H1 (cell line): ENCODE measurements around the gene DCX. TPM values are rescaled to one million over a fixed set of nuclear protein-coding genes. Genes with fewer than 3 reads are reported as not detected.

ENCODE experiments used
- CTCF ChIA-PET: fragments of 300-600 bp; sonication (Branson Sonifier 250); formaldehyde crosslinking; loops from one replicate; lab custom pipeline; 2021; ENCODE audit not compliant: partially characterized antibody; lab: Charles Lee
- POLR2A ChIA-PET: fragments of 300-600 bp; sonication (Branson Sonifier 250); formaldehyde crosslinking; loops from one replicate; lab custom pipeline; 2021; ENCODE audit warnings: inconsistent platforms; ENCODE audit not compliant: partially characterized antibody; lab: Charles Lee
- DNase-seq, 2 experiments: peaks; one replicate each; pipeline versions ENCODE4 v3.0.0 to v3.0.0-alpha.2; 2010 to 2022; ENCODE audit warnings: low spot score in 2 of 2, low read depth in 1 of 2, mixed read lengths in 1 of 2
- FAIRE-seq: peaks from 2 replicates; lab custom pipeline; 2011; peaks lifted over from hg19 to GRCh38; lab: Jason Lieb, UNC
- H2AFZ ChIP-seq: 2 replicates; pipeline ENCODE4 v1.8.1; 2012; ENCODE audit warnings: low read length, inconsistent platforms
- H2AK5ac ChIP-seq: 2 replicates; pipeline ENCODE4 v1.6.1; 2013; ENCODE audit warnings: low read depth, low read length
- H2BK120ac ChIP-seq: replicated peaks from 2 replicates; pipeline ENCODE3; 2013; ENCODE audit warnings: low read depth, low read length, inconsistent platforms
- H2BK12ac ChIP-seq: 2 replicates; pipeline ENCODE4 v1.6.1; 2013; ENCODE audit warnings: low read depth, low read length
- H2BK15ac ChIP-seq: 2 replicates; pipeline ENCODE4 v1.6.1; 2013; ENCODE audit warnings: low read length
- H2BK20ac ChIP-seq: 2 replicates; pipeline ENCODE4 v1.6.1; 2013; ENCODE audit warnings: low read length
- H2BK5ac ChIP-seq: 2 replicates; pipeline ENCODE4 v1.6.1; 2013; ENCODE audit warnings: low read depth, low read length
- H3K14ac ChIP-seq: 2 replicates; pipeline ENCODE4 v1.6.1; 2013; ENCODE audit warnings: inconsistent platforms; ENCODE audit not compliant: insufficient read length
- H3K18ac ChIP-seq: 2 replicates; pipeline ENCODE4 v1.6.1; 2013; ENCODE audit warnings: low read length; ENCODE audit errors: extremely low read depth
- H3K23ac ChIP-seq: 2 replicates; pipeline ENCODE4 v1.6.1; 2013; ENCODE audit warnings: inconsistent platforms; ENCODE audit not compliant: insufficient read length
- H3K23me2 ChIP-seq: 2 replicates; pipeline ENCODE4 v1.6.1; 2013; ENCODE audit warnings: low read depth, low read length
- H3K27ac ChIP-seq: 2 replicates; pipeline ENCODE4 v1.6.1; 2011; ENCODE audit warnings: low read depth, low read length, inconsistent platforms
- H3K27me3 ChIP-seq, 4 experiments: replicated peaks in 1 of 4; 1 replicate in 1 of 4; 2 replicates in 3 of 4; pipeline versions ENCODE4 v1.6.1 to v1.8.1; 2011 to 2013; ENCODE audit warnings: low read length in 3 of 4, mild to moderate bottlenecking in 3 of 4, inconsistent platforms in 2 of 4, mixed read lengths in 2 of 4, moderate library complexity in 1 of 4; ENCODE audit not compliant: control insufficient read depth in 3 of 4, insufficient read depth in 3 of 4; ENCODE audit errors: extremely low read depth in 1 of 4
- H3K36me3 ChIP-seq, 4 experiments: 2 replicates each; pipeline versions ENCODE4 v1.6.1 to v1.8.1; 2011 to 2013; ENCODE audit warnings: mild to moderate bottlenecking in 4 of 4, low read length in 3 of 4, moderate library complexity in 2 of 4, control low read depth in 1 of 4, inconsistent platforms in 1 of 4; ENCODE audit not compliant: insufficient read depth in 4 of 4, control insufficient read depth in 2 of 4
- H3K4ac ChIP-seq: replicated peaks from 2 replicates; pipeline ENCODE3; 2013; ENCODE audit warnings: low read length, low read depth, mixed read lengths, inconsistent platforms; ENCODE audit not compliant: insufficient read length
- H3K4me1 ChIP-seq, 4 experiments: replicated peaks in 1 of 4; 1 replicate in 1 of 4; 2 replicates in 3 of 4; pipeline versions ENCODE4 v1.6.1 to v1.8.1; 2011 to 2013; ENCODE audit warnings: low read length in 3 of 4, inconsistent platforms in 2 of 4, mixed read lengths in 1 of 4; ENCODE audit not compliant: insufficient read depth in 4 of 4, control insufficient read depth in 3 of 4
- H3K4me2 ChIP-seq, 2 experiments: 2 replicates each; pipeline versions ENCODE4 v1.6.1 to v1.8.1; 2011 to 2013; ENCODE audit warnings: low read depth in 2 of 2, low read length in 2 of 2, control low read depth in 1 of 2, inconsistent platforms in 1 of 2, mild to moderate bottlenecking in 1 of 2; ENCODE audit not compliant: insufficient read depth in 1 of 2
- H3K4me3 ChIP-seq, 4 experiments: fragments of 200-600, 300-600 bp in 1 of 4; sonication (generic), shearing (Covaris generic), sonication (Bioruptor Twin) in 1 of 4; 2 replicates each; pipeline versions ENCODE4 v1.5.1 to v1.8.1; 2011 to 2016; ENCODE audit warnings: low read length in 4 of 4, low read depth in 3 of 4, control low read depth in 2 of 4, inconsistent platforms in 2 of 4, mild to moderate bottlenecking in 2 of 4, mixed read lengths in 1 of 4, moderate library complexity in 1 of 4; ENCODE audit not compliant: insufficient read depth in 2 of 4; ENCODE audit errors: extremely low read depth in 1 of 4
- H3K56ac ChIP-seq: replicated peaks from 2 replicates; pipeline ENCODE3; 2013; ENCODE audit warnings: low read depth, mild to moderate bottlenecking, mixed read lengths, low read length, inconsistent platforms; ENCODE audit not compliant: insufficient read length
- H3K79me1 ChIP-seq: 2 replicates; pipeline ENCODE4 v1.6.1; 2013; ENCODE audit warnings: low read depth, low read length, control low read depth
- H3K79me2 ChIP-seq, 2 experiments: 2 replicates each; pipeline versions ENCODE4 v1.6.1 to v1.8.1; 2012 to 2013; ENCODE audit warnings: low read length in 2 of 2, mild to moderate bottlenecking in 2 of 2, inconsistent platforms in 1 of 2; ENCODE audit not compliant: insufficient read depth in 2 of 2, control insufficient read depth in 1 of 2
- H3K9ac ChIP-seq, 4 experiments: replicated peaks in 1 of 4; 1 replicate in 1 of 4; 2 replicates in 3 of 4; pipeline versions ENCODE4 v1.6.1 to v1.8.1; 2011 to 2013; ENCODE audit warnings: low read depth in 3 of 4, low read length in 3 of 4, control low read depth in 2 of 4, mild to moderate bottlenecking in 2 of 4, moderate library complexity in 2 of 4, inconsistent platforms in 1 of 4; ENCODE audit errors: extremely low read depth in 1 of 4
- H3K9me3 ChIP-seq, 2 experiments: 2 replicates each; pipeline versions ENCODE4 v1.6.1 to v1.8.1; 2012 to 2013; ENCODE audit warnings: mild to moderate bottlenecking in 2 of 2, moderate library complexity in 2 of 2, control low read depth in 1 of 2, inconsistent platforms in 1 of 2, low read depth in 1 of 2, low read length in 1 of 2, mixed read lengths in 1 of 2; ENCODE audit not compliant: insufficient read depth in 2 of 2
- H4K20me1 ChIP-seq, 2 experiments: replicated peaks in 1 of 2; 2 replicates each; pipeline versions ENCODE3 to v1.8.1; 2011 to 2013; ENCODE audit warnings: inconsistent platforms in 2 of 2, low read length in 2 of 2, mild to moderate bottlenecking in 1 of 2; ENCODE audit not compliant: insufficient read depth in 2 of 2, control insufficient read depth in 1 of 2
- H4K5ac ChIP-seq: 2 replicates; pipeline ENCODE4 v1.6.1; 2013; ENCODE audit warnings: low read length, low read depth, mixed read lengths, inconsistent platforms; ENCODE audit not compliant: insufficient read length
- H4K8ac ChIP-seq: 2 replicates; pipeline ENCODE4 v1.8.0; 2013; ENCODE audit warnings: mild to moderate bottlenecking, moderate library complexity, low read length, inconsistent platforms; ENCODE audit not compliant: insufficient read depth; ENCODE audit errors: extremely low read depth
- H4K91ac ChIP-seq: replicated peaks from 2 replicates; pipeline ENCODE3; 2013; ENCODE audit warnings: low read length, mixed read lengths, inconsistent platforms; ENCODE audit not compliant: insufficient read length
- BRCA1 ChIP-seq: IDR thresholded peaks from 2 replicates; pipeline ENCODE4 v1.6.1; 2012; ENCODE audit warnings: low read depth, low read length, improper control_type of control experiment
- EZH2 ChIP-seq: fragments of 200-600 bp; sonication (generic); IDR thresholded peaks from 2 replicates; pipeline ENCODE4 v1.7.1; 2012; ENCODE audit warnings: low read depth, mild to moderate bottlenecking, moderate library complexity, low read length, inconsistent platforms; ENCODE audit not compliant: severe bottlenecking
- GTF2F1 ChIP-seq: IDR thresholded peaks from 2 replicates; pipeline ENCODE4 v1.6.1; 2012; ENCODE audit warnings: low read depth, low read length, improper control_type of control experiment, borderline replicate concordance
- HDAC6 ChIP-seq: IDR thresholded peaks from one replicate; pipeline ENCODE4 v1.7.1; 2012; ENCODE audit warnings: low read depth, mild to moderate bottlenecking, inconsistent platforms, low read length, moderate library complexity
- JUN ChIP-seq: IDR thresholded peaks from 2 replicates; pipeline ENCODE4 v1.6.1; 2011; ENCODE audit warnings: low read depth, mild to moderate bottlenecking, improper control_type of control experiment, low read length
- JUND ChIP-seq: IDR thresholded peaks from 2 replicates; pipeline ENCODE4 v1.6.1; 2011; ENCODE audit warnings: mild to moderate bottlenecking, improper control_type of control experiment, low read length
- KDM4A ChIP-seq: IDR thresholded peaks from one replicate; pipeline ENCODE4 v1.7.1; 2012; ENCODE audit warnings: low read depth, mild to moderate bottlenecking, moderate library complexity, low read length, inconsistent platforms; ENCODE audit not compliant: severe bottlenecking
- KDM5A ChIP-seq: fragments of 200-600 bp; IDR thresholded peaks from 2 replicates; pipeline ENCODE4 v1.7.1; 2012; ENCODE audit warnings: mild to moderate bottlenecking, low read length, inconsistent platforms, mixed read lengths
- RBBP5 ChIP-seq: IDR thresholded peaks from 2 replicates; pipeline ENCODE4 v1.7.1; 2012; ENCODE audit warnings: low read depth, mild to moderate bottlenecking, inconsistent platforms, low read length, moderate library complexity, borderline replicate concordance
- TAF7 ChIP-seq: optimal IDR thresholded peaks from 2 replicates; pipeline ENCODE3; 2011; ENCODE audit warnings: low read depth, mild to moderate bottlenecking, inconsistent platforms, low read length, moderate library complexity, borderline replicate concordance
- TCF12 ChIP-seq: IDR thresholded peaks from 2 replicates; pipeline ENCODE4 v1.6.1; 2011; ENCODE audit warnings: low read depth, mild to moderate bottlenecking, low read length
- ZNF274 ChIP-seq: IDR thresholded peaks from 2 replicates; pipeline ENCODE4 v1.7.0; 2012; ENCODE audit warnings: low read length, borderline replicate concordance; ENCODE audit errors: extremely low read depth
- WGBS, 2 experiments: shearing (Covaris generic) in 1 of 2; methylation state at CpG; one replicate each; pipeline versions ENCODE4 v1.1.6 to v1.1.7; 2013 to 2015; ENCODE audit warnings: low lambda C conversion rate in 2 of 2, mixed read lengths in 2 of 2, inconsistent platforms in 1 of 2, low coverage in 1 of 2, missing lambda C conversion rate in 1 of 2; ENCODE audit not compliant: insufficient replicate concordance in 2 of 2, insufficient coverage in 1 of 2, insufficient read length in 1 of 2; ENCODE audit errors: extremely low coverage in 1 of 2, missing lambda C conversion rate in 1 of 2; 5-methylcytosine and 5-hydroxymethylcytosine counted together
- polyA plus RNA-seq, 7 experiments: library from polyadenylated mRNA; depleted of rRNA in 3 of 7; stranded (reverse) in 5 of 7; unstranded in 2 of 7; fragments of >200 nt in 5 of 7; fragments of 200-250 nt in 2 of 7; gene quantifications; 1 replicate in 5 of 7; 2 replicates in 1 of 7; 4 replicates in 1 of 7; pipeline versions ENCODE4 v1.2.1 to v1.2.3, GENCODE V29; 2011 to 2013; ENCODE audit warnings: missing spikeins in 2 of 7, mixed read lengths in 2 of 7
- total RNA-seq: library from RNA; stranded (reverse); fragmentation: NEBNext Ultra II Directional; extraction: Animal tissue kit (Norgen Biotek cat#: 25700); gene quantifications from 2 replicates; pipeline ENCODE4 v1.2.1, GENCODE V29; 2021
- TF ChIP-seq, protein P1 (sequence below): IDR thresholded peaks from 2 replicates; pipeline ENCODE4 v1.6.1; 2012; ENCODE audit warnings: inconsistent platforms

The DCX gene
- total and polyA plus RNA-seq, 2 of the 8 experiments (the other 6 are each of a cell fraction or from before 2014, with no cell fraction given) = 1.3 to 3.3 TPM

DNA sequence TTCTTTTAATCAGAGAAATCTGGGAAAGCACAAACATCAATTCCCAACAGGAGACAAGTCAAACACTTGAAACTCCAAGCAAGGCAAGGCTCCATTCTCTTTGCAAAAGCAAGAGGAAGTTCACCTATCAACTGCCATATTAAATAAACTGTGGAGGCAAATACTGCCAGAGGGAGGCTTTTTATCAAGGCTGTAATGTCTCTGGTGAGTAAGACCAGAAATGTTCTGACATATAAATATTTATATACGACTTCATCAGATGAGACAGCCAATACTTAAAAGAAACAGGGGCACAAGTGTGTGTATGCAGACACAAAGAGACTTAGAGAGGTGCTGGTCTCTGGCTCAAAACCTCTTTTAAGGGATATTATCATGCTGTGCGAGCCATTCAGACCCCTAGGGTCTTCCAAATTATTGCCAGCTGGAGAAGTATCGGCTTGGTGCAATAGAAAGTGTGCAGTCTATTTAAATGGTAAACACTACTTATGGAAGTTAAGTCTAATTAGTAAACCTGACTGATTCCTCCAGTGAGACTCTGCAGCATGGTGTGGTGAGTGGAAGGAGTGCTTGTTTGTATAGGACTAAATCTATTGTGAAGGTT lies 24.4 kb downstream of the DCX start:
- no peak overlapping the region for H3K56ac ChIP-seq
- H4K91ac ChIP-seq = no peak overlapping the region
- H2BK120ac ChIP-seq = no peak overlapping the region
- H3K27me3 ChIP-seq = no peaks in the 10 kb centered on the region
- POLR2A ChIA-PET = no interaction called here
- H3K9me3 ChIP-seq = no peaks in the 10 kb centered on the region
- TF ChIP-seq HDAC6 (no peak), ZNF274 (no peak), KDM5A (no peak), TCF12 (no peak), EZH2 (no peak), TAF7 (no peak), JUND (no peak), RBBP5 (no peak), KDM4A (no peak), JUN (no peak), BRCA1 (no peak), GTF2F1 (no peak)
- TF ChIP-seq, protein P1, sequence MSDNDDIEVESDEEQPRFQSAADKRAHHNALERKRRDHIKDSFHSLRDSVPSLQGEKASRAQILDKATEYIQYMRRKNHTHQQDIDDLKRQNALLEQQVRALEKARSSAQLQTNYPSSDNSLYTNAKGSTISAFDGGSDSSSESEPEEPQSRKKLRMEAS = no peak
- H3K27ac ChIP-seq = no peak overlapping the region
- H2BK20ac ChIP-seq = no peak overlapping the region
- H4K8ac ChIP-seq = no peak overlapping the region
- CTCF ChIA-PET = interaction anchor here (0.5 kb wide), 1 partner anchor 57 kb away, joined by 3 read pairs; no protein-coding TSS in a partner anchor
- no peaks in the 10 kb centered on the region for H3K4me1 ChIP-seq
- no peak overlapping the region for H3K4ac ChIP-seq
- H4K5ac ChIP-seq = no peak overlapping the region
- no peak overlapping the region for H2BK12ac ChIP-seq
- no peak overlapping the region for H3K14ac ChIP-seq
- H2AK5ac ChIP-seq = no peak overlapping the region
- H3K79me2 ChIP-seq = no peaks in the 10 kb centered on the region
- H3K18ac ChIP-seq = no peak overlapping the region
- no peak overlapping the region for H3K9ac ChIP-seq
- H3K23ac ChIP-seq = no peak overlapping the region
- H4K20me1 ChIP-seq = no peaks in the 10 kb centered on the region
- no peaks in the 10 kb centered on the region for H3K23me2 ChIP-seq
- no peaks in the 10 kb centered on the region for H3K79me1 ChIP-seq
- FAIRE-seq = no peak
- DNase-seq = no peak
- no peak overlapping the region for H3K4me3 ChIP-seq
- no peak overlapping the region for H2BK5ac ChIP-seq
- H3K36me3 ChIP-seq = no peaks in the 10 kb centered on the region
- H3K4me2 ChIP-seq = no peak overlapping the region
- no peak overlapping the region for H2AFZ ChIP-seq
- H2BK15ac ChIP-seq = no peak overlapping the region
- 74% methylated on average over 3 of the region's 3 CpGs; no CpG with 5 or more reads in 1 of the 2 experiments for WGBS, 2 experiments
